ENCODE measurements around the gene KLHL28.
"Not testable (repeated sequence)": the region's sequence is repeated elsewhere in the genome, so short reads cannot be mapped to it uniquely, and the experiment has no call there.

Gene KLHL28

DNA sequence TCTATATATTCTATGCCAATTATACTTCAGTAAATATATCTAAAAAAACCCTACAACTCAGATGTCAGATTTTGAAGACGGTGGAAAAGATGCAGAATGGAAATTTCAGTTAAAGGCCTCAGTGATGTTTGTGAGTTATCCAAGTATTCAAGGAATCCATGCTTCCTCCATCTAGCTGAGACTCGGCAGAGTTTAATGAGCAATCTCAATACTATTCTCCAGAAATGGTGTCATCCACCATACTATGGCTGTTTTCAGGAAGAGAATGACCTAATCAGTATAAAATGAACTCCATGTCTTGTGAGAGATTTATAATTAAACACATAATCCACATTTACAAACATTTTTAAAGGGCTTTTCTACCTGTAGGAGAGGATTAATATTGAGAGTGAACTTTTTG lies 66.0 kb downstream of the KLHL28 start:
- DNase-seq = no peak

DNA sequence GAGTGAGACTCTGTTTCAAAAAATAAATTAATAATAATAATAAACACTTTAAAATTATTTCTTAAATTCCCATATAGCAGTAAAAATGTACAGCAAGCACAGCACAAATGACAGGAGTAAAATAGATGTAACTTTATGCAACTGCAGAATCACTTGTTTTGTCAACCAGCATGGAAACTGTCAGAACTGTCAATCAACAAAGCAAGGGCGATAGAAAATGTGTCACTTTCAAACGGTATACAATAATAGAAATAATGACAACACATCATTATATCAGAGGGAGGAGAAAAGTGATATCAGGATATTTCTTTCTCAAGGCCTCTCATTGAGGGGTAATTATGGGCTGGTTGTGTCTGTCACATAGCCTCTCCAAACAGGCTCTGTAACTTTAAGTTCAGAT lies 68.2 kb downstream of the KLHL28 start:
- DNase-seq = no peak

DNA sequence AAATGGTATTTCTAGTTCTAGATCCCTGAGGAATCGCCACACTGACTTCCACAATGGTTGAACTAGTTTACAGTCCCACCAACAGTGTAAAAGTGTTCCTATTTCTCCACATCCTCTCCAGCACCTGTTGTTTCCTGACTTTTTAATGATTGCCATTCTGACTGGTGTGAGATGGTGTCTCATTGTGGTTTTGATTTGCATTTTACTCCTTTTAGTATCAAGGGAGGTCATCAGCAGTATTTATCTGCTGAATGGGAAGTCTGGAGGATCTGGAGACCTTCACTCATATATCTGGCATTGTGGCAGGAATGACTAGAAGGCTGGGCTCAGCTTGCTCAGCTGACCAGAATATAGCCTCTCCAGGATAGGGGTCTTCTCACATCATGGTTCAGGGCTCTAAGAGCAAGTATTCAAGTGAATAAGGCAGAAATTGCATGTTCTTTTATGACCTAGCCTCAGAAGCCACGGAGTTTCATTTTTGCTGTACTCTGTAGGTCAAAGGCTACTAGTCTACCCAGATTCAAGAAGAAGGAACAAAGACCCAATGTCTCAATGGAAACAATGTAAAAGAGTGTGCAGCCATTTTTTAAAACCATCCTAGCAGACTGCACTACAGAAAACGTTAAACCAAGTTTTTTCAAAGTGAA lies 69.9 kb downstream of the KLHL28 start:
- not testable (repeated sequence) for DNase-seq

DNA sequence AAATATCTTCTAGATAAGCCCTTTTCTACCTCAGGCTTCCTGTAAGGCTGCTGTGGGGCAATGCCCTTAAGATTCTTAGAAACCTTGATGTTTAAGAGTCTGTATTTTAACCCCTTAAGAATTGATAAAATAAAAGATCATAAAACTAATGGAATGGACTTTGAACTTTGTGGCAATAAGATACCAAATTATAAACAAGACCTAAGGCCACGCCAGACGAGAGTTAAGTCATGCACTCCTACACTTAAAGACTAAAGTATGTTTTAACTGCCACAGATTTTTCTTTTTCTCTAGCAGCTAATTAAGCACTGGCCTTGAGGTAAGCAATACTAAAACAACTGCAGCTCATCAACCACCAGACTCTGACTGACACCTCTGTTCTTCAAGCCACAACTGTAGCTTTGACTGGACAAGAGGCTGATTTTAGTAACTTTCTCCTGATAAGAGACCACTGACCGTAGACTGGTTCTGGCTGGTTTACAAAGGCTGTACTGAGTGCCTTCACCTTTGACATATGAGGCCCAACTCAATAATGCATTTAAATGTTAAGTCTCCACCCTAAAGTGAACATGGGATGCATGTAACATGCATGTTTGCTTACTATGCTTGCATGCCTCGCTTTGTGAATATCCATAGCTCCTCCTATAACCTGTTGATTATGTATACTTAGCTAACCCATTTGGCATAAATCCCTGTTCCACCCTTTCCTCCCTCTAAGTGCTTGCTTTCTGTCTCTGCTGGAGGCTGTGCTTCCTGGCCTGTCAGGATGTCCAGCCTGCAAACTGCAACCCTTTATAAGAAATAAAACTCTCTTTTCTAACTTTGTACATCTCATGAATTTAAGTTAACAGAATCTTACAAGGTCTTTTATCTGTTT lies 71.9 kb downstream of the KLHL28 start:
- DNase-seq = no peak

DNA sequence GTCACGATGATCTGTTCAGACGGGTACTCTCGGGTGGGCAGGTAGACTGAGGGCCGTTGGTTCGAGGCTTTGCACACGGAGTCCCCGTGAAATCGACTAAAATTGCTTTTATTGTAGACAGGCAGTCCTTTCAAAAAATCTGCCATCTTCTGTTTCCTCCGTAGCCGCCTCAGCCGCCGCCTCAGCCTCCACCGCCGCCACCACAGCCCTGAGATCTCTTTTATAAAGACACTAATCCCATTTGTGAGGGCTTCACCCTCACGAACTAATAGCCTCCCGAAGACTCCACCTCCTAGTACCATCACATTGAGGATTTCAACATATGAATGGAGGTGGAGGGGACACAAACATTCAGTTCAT lies 74.2 kb downstream of the KLHL28 start:
- DNase-seq = no peak

DNA sequence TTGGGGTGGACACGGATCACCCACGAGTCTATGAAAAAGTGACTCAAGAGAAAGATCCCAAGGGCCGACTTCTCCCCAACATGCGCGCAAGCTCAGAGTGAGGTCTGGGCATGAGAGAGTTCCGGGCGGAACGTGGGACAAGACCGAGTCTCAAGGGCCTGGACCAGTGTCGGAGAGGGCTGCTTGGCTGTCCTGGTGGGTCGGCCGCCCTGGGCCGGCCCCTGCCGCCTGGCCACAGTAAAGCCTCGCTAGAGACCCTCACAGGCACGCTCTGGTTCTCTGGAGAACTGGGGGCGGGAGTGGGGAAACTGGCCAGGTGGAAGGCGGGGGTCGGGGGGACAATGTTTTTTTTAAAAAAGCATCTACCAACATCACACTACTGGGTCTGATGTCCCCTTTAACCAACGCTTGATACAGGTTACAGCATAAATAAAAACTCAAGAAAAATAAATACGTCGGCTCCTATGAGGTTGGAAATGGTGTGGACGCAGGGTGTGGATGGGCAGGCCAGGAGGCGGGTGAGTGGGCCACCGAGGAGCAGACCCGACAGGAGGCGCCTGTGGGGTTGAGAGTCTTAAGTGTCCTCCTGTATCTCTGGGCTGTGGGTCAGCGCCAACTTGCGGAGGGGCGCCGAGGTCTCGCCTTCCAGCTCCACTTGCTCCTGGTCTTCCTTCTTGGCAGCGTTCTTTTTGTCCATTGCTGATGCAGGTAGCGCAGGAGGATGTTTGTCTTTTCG lies 74.7 kb downstream of the KLHL28 start:
- no peak for DNase-seq

DNA sequence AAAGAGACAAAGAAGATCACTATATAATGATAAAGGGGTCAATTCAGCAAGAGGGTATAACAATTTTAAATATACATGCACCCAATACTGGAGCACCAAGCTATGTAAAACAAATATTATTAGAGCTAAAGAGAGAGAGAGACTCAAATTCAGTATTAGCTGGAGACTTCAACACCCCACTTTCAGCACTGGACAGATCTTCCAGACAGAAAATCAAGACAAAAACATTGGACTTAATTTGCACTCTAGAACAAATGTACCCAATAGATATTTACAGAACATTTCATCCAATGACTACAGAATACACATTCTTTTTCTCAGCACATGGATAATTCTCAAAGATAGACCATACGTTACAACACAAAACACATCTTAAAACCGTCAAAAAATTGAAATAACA lies 81.0 kb downstream of the KLHL28 start:
- no peak for DNase-seq

Measured in CD4-positive, alpha-beta T cell treated with Interleukin-10 for 1 hour (primary cell).